BJ (cell line): ENCODE results near the gene ANP32B. TPM values are rescaled to one million over a fixed set of nuclear protein-coding genes. Genes with fewer than 3 reads are reported as not detected.

ENCODE experiments used
- CTCF ChIA-PET: fragments of 350-600 bp; formaldehyde crosslinking; extraction: SDS; loops from one replicate; lab custom pipeline; 2021; ENCODE audit warnings: antibody characterized with exemption, inconsistent platforms; lab: Yijun Ruan, JAX
- POLR2A ChIA-PET: fragments of 300-600 bp; sonication (Branson Sonifier 250); formaldehyde crosslinking; extraction: SDS; loops from one replicate; lab custom pipeline; 2021; ENCODE audit warnings: antibody characterized with exemption; lab: Charles Lee
- DNase-seq: peaks from one replicate; pipeline ENCODE4 v3.0.0-alpha.2; 2011; ENCODE audit warnings: low read depth
- H3K27me3 ChIP-seq: 2 replicates; pipeline ENCODE4 v1.6.0; 2011; ENCODE audit warnings: low read length; ENCODE audit not compliant: control insufficient read depth, insufficient read depth
- H3K36me3 ChIP-seq: 2 replicates; pipeline ENCODE4 v1.5.1; 2011; ENCODE audit warnings: low read length; ENCODE audit not compliant: control insufficient read depth, insufficient read depth
- H3K4me3 ChIP-seq: 2 replicates; pipeline ENCODE4 v1.5.1; 2011; ENCODE audit warnings: low read depth, mild to moderate bottlenecking, control low read depth, low read length
- polyA plus RNA-seq: library from polyadenylated mRNA; depleted of rRNA; stranded (reverse); fragments of >200 nt; gene quantifications from 2 replicates; pipeline ENCODE4 v1.2.3, GENCODE V29; 2011
- TF ChIP-seq, protein P1 (sequence below): IDR thresholded peaks from 2 replicates; pipeline ENCODE4 v1.5.1; 2011; ENCODE audit warnings: low read depth, mild to moderate bottlenecking, control low read depth, inconsistent platforms, low read length, moderate library complexity; ENCODE audit not compliant: insufficient read depth

The ANP32B gene
- polyA plus RNA-seq, 1 experiment: 18.3 TPM

DNA sequence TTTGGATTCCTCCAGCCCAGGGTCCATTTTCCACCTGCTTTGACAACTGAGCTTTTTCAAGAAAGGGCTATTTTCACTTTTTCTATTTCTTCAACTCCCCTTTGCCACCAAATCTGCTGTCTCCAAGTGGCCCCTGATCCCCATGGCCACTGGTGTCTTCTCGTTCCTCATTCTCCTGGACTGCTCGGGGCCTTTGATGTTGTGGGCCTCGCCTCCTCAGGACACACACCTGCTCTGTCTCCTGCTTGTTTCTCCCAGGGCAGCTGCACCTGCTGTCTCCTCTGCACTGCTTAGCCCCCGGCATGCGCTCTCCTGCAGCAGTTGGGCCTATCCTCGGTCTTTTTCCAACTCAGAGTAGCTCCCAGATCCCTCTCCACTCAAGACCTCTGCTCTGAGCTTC lies 57.1 kb downstream of the ANP32B start:
- DNase-seq: no peak
- Histone ChIP-seq H3K27me3 (no peaks in the 10 kb centered on the region; the same call in 1 of the 2 replicates), H3K4me3 (no peak overlapping the region), H3K36me3 (no peaks in the 10 kb centered on the region)
- ChIA-PET POLR2A (no interaction called here), CTCF (interaction anchor here (1.2 kb wide), 1 partner anchor 33 kb away, joined by 3 read pairs; no protein-coding TSS in a partner anchor)
- TF ChIP-seq, protein P1, sequence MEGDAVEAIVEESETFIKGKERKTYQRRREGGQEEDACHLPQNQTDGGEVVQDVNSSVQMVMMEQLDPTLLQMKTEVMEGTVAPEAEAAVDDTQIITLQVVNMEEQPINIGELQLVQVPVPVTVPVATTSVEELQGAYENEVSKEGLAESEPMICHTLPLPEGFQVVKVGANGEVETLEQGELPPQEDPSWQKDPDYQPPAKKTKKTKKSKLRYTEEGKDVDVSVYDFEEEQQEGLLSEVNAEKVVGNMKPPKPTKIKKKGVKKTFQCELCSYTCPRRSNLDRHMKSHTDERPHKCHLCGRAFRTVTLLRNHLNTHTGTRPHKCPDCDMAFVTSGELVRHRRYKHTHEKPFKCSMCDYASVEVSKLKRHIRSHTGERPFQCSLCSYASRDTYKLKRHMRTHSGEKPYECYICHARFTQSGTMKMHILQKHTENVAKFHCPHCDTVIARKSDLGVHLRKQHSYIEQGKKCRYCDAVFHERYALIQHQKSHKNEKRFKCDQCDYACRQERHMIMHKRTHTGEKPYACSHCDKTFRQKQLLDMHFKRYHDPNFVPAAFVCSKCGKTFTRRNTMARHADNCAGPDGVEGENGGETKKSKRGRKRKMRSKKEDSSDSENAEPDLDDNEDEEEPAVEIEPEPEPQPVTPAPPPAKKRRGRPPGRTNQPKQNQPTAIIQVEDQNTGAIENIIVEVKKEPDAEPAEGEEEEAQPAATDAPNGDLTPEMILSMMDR: no peak

DNA sequence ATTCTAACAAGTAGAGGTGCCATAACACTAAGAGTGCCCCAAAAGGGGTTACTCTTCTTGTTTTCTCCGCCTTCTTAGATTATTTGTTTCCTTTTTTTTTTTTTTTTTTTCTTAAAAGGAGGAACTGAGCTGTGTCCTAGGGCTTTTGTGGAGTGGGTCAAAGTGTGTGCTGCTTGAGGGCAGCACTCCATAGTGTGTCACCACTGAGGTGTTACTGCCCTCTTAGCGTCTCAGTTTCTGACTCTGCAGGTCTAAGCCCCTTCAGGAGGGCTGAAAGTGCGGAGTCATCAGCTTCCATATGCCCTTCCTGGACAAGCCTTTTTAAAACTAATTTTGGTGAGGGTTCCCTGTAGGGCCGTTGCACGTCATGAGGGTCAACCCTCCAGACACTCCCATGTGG lies 60.8 kb downstream of the ANP32B start:
- POLR2A ChIA-PET: no interaction called here
- no peaks in the 10 kb centered on the region; the same call in 1 of the 2 replicates for H3K27me3 ChIP-seq
- TF ChIP-seq, protein P1: no peak
- no peak overlapping the region for H3K4me3 ChIP-seq
- no peaks in the 10 kb centered on the region for H3K36me3 ChIP-seq
- no peak for DNase-seq
- CTCF ChIA-PET: interaction anchor here (0.7 kb wide), 1 partner anchor 279 kb away, joined by 3 read pairs; no protein-coding TSS in a partner anchor

DNA sequence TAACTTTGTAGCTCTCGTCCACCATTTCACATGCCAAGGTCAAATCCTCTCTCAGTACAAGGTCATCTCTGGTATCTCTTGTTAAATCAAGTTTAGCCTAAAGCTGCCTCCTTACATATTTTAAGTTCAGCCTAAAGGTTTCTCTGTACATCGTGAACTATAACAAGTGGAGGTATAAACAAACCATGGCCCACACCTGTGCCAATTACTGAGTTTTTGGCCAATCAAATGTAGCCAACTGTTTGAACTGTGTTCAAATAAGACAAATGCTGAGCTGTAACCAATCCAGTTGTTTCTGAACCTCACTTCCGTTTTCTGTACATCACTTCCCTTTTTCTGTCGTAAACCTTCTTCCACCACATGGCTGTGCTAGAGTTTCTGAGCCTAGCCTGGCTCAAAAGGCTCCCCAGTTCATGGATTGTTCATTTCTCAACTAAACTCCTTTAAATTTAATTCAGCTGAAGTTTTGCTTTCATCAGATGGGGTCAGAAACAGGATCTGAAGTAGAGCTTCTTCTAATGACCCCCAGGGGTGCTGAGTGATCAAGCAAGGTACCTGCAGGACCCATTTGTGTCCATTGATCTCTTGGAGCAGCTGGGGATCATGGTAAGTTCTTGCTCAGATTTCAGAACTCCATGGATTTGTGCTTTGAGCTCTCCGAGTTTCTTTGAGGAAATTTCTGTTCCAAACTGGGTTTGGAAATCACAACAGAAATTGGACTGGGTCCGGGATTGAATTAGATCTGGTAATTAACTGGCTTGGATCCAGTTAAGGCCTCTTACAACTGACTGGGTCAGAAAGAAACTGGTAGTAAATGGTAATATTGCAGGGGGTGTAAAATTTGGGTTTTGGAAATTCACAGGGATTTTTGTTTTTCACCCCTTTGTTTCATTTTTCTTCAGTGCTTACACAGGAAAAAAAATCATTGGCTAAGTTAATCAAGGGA lies 62.4 kb downstream of the ANP32B start:
- ChIA-PET POLR2A (no interaction called here), CTCF (interaction anchor here (1.2 to 1.6 kb wide), 2 partner anchors 10 to 11 kb away, joined by 3 to 5 read pairs; no protein-coding TSS in a partner anchor)
- TF ChIP-seq, protein P1: no peak
- Histone ChIP-seq H3K27me3 (no peaks in the 10 kb centered on the region), H3K36me3 (no peaks in the 10 kb centered on the region), H3K4me3 (no peak overlapping the region)
- no peak for DNase-seq

DNA sequence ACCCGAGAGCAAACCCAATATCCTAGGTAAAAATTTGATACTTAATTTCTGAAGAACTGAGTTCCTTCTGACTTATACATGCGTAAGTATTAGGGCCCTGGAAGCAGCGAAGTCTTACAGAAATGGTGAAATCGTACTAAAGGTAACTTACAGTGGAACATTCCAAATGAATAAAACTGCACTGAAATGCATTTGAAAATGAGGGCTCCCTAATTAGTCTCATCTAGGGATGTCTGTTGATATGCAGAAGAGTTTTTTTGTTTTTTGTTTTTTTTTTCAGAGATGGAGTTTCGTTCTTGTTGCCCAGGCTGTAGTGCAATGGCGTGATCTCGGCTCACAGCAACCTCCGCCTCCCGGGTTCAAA lies 63.0 kb downstream of the ANP32B start:
- TF ChIP-seq, protein P1: no peak
- ChIA-PET CTCF (interaction anchor here (1.1 to 1.6 kb wide), 2 partner anchors 9 to 12 kb away, joined by 4 to 5 read pairs; no protein-coding TSS in a partner anchor), POLR2A (no interaction called here)
- Histone ChIP-seq H3K4me3 (no peak overlapping the region), H3K27me3 (no peaks in the 10 kb centered on the region), H3K36me3 (no peaks in the 10 kb centered on the region)
- no peak for DNase-seq

DNA sequence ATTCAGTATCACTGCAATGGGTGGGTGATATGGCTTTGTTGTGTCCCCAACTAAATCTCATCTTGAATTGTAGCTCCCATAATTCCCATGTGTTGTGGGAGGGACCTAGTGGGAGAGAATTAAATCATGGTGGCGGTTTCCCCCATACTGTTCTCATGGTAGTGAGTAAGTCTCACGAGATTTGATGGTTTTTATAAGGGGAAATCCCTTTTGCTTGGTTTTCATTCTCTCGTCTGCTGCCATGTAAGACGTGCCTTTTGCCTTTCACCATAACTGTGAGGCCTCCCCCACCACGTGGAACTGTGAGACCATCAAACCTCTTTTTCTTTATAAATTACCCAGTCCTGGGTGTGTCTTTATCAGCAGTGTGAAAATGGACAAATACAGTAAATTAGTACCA lies 63.9 kb downstream of the ANP32B start:
- DNase-seq: no peak
- ChIA-PET CTCF (interaction anchor here (0.6 to 1.1 kb wide), 3 partner anchors 10 to 319 kb away, joined by 3 to 4 read pairs (median 3); no protein-coding TSS in a partner anchor), POLR2A (no interaction called here)
- TF ChIP-seq, protein P1: no peak
- no peaks in the 10 kb centered on the region for H3K27me3 ChIP-seq
- H3K36me3 ChIP-seq: no peaks in the 10 kb centered on the region
- no peak overlapping the region for H3K4me3 ChIP-seq
